ENCODE measurements around the gene ZMYND8. TPM values are rescaled to one million over a fixed set of nuclear protein-coding genes. Genes with fewer than 3 reads are reported as not detected.

The ZMYND8 gene
- total and polyA plus RNA-seq, 2 of the 4 experiments (the other 2 are of a cell fraction) = 24.0 to 28.2 TPM

- BruUV-seq (replicated peaks) = no TSS peak
- H3K23ac ChIP-seq (ENCODE audit: low read depth, low read length) = no peak overlapping the region
- TF ChIP-seq CTCF (conservative IDR thresholded peaks at IDR 0.05; ENCODE audit: low read depth, low read length) (no peak), NFE2L2 (IDR thresholded peaks at IDR 0.05; ENCODE audit: low read depth, low read length) (no peak), RCOR1 (IDR thresholded peaks at IDR 0.05; ENCODE audit: insufficient replicate concordance, low read length) (no peak), BHLHE40 (IDR thresholded peaks at IDR 0.05; ENCODE audit: low read depth, low read length) (no peak)
- no peak overlapping the region for H2BK120ac ChIP-seq (ENCODE audit: low read depth, low read length)
- H3K27ac ChIP-seq (ENCODE audit: insufficient read depth, low read length) = no peak overlapping the region
- peaks cover 32 to 74% of the 10 kb centered on the region in 2 experiments for H3K79me1 ChIP-seq (ENCODE audit: low read depth in 1 of 2, low read length in 2 of 2)
- intact Hi-C loops (cut with micrococcal nuclease) (no loop called here), dilution Hi-C loops (cut with HindIII; ENCODE audit: low sequenced_read_pairs, unreplicated experiment) (loop anchor here (25.0 kb wide), 1 partner anchor 125 kb away; no protein-coding TSS in a partner anchor), in situ Hi-C loops (cut with MboI; ENCODE audit: low sequenced_read_pairs) (no loop called here)
- H2AFZ ChIP-seq (replicated peaks; ENCODE audit: low read length, poor library complexity) = no peak overlapping the region
- 81 to 100% methylated on average over 1 to 3 of the region's 15 CpGs for WGBS, 2 experiments (ENCODE audit: extremely low coverage in 2 of 2, insufficient read length in 1 of 2)
- H3K36me3 ChIP-seq (ENCODE audit: control insufficient read depth, insufficient read depth, low read length) = peaks cover 30% of the 10 kb centered on the region
- no peak overlapping the region for H3K4me2 ChIP-seq (ENCODE audit: low read depth, low read length)
- peaks cover 3% of the 10 kb centered on the region; the same call in 1 of the 2 replicates for H4K20me1 ChIP-seq (ENCODE audit: insufficient read depth, low read length)
- ChIA-PET CTCF (no interaction called here), POLR2A (ENCODE audit: unreplicated experiment) (no interaction called here)
- H4K91ac ChIP-seq (ENCODE audit: insufficient read depth, low read depth, low read length) = no peak overlapping the region
- H3K4me3 ChIP-seq (ENCODE audit: insufficient read depth, low read depth, low read length) = no peak overlapping the region
- H4K8ac ChIP-seq (ENCODE audit: low read depth in 2 of 2, low read length in 2 of 2) = no peak overlapping the region
- H2AK5ac ChIP-seq (ENCODE audit: low read depth, low read length) = no peak overlapping the region
- H3K9me1 ChIP-seq (ENCODE audit: insufficient read depth, low read length) = peaks cover 17% of the 10 kb centered on the region
- H3K18ac ChIP-seq (ENCODE audit: low read depth, low read length) = no peak overlapping the region
- no peaks in the 10 kb centered on the region for H3K9me3 ChIP-seq (ENCODE audit: control insufficient read depth, insufficient read depth, low read length)
- no peak overlapping the region for H2BK5ac ChIP-seq (ENCODE audit: low read depth, low read length, poor library complexity, severe bottlenecking)
- no peak overlapping the region for H2BK15ac ChIP-seq (ENCODE audit: low read depth, low read length)
- no peak overlapping the region for H3K9ac ChIP-seq (ENCODE audit: low read depth, low read length)
- no peak overlapping the region for H3K4ac ChIP-seq (ENCODE audit: low read depth, low read length)
- H3K27me3 ChIP-seq (ENCODE audit: control insufficient read depth, insufficient read depth, low read length) = no peaks in the 10 kb centered on the region
- H2AK9ac ChIP-seq (replicated peaks; ENCODE audit: low read depth, low read length, poor library complexity) = no peak overlapping the region
- H3K4me1 ChIP-seq (ENCODE audit: control insufficient read depth, insufficient read depth, low read length) = peaks cover 4% of the 10 kb centered on the region; the same call in 1 of the 2 replicates
- H4K5ac ChIP-seq (ENCODE audit: low read depth, low read length) = no peak overlapping the region
- no peak overlapping the region for H2BK20ac ChIP-seq (ENCODE audit: low read depth, low read length)
- H3K14ac ChIP-seq (replicated peaks; ENCODE audit: low read depth, low read length) = no peak overlapping the region
- H3K56ac ChIP-seq (ENCODE audit: extremely low read depth, insufficient read depth, low read length) = no peak overlapping the region
- DNase-seq (no peak), ATAC-seq (ENCODE audit: low read depth) (no peak)
These were observed 94.0 kb downstream of the ZMYND8 start for GRCh38 chr20:47262365-47263013.

Data from IMR-90 (cell line).